Measurements from ENCODE around the gene B3GAT1. TPM values are rescaled to one million over a fixed set of nuclear protein-coding genes. Genes with fewer than 3 reads are reported as not detected.
"Not testable (repeated sequence)": the region's sequence is repeated elsewhere in the genome, so short reads cannot be mapped to it uniquely, and the experiment has no call there.

The B3GAT1 gene
- total RNA-seq, 1 donor from 2014 or later, result 0.32 TPM

DNA sequence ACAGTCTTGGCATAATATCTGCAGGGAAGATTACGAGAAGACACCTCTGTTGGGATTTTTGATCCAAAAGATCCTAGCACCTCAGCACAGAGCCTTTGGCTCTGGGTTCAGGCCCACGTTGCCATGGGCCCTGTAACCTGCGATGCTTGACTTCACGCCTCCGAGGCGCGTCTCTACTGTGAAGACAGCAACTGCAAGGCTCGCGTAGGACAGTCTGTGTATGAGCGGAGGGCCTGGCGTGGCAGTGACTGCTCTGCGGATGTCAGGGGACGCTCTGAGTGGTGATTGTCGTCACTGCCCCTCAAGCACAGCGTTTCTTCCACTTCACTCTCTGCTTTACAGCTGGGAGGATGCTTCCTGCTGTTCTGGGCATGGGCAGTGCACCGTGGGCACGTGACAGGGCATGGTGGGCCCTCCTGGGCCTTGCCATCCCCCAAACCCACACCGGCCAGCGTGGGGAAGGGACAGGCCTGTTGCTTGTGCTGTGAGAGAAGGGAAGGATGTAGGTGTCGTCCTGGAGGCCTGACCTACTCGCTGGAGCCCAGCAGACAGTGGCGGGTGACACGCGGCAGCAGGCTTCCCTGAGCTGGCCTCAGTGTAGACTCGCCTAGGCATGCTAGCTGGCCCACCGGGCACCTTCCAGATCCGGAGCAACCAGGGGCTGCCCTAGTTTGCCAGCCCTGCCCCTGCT, 53.7 kb downstream of the B3GAT1 start:
- peak; percentile 89 for DNase-seq (ENCODE audit: low spot score)

- peak; percentile 73 for DNase-seq (ENCODE audit: low spot score)
Measured at GRCh38 chr11:134357545-134357839, 54.5 kb downstream of the B3GAT1 start.

- peak; percentile 75 for DNase-seq (ENCODE audit: low spot score)
Measured at GRCh38 chr11:134356656-134357544, 55.1 kb downstream of the B3GAT1 start.

DNA sequence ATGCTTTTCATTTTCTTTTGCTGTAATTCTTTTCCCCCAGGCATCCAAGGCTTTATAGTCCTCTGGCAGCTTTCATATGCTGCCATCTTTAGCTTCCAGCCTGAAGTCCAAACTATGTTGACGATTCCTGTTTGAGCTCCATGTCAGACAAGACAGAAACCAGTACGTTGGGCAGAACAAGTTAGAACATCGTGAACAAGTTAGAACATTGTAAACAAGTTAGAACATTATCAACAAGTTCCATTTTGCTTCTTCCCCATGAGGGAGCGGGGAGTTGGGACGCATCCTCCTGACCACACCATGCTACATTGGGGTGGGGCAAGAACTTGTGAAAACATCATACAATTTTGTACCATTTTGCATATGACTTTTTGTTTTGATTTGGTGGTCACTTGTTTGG, 56.4 kb downstream of the B3GAT1 start:
- DNase-seq (ENCODE audit: low spot score), result peak; percentile 33

DNA sequence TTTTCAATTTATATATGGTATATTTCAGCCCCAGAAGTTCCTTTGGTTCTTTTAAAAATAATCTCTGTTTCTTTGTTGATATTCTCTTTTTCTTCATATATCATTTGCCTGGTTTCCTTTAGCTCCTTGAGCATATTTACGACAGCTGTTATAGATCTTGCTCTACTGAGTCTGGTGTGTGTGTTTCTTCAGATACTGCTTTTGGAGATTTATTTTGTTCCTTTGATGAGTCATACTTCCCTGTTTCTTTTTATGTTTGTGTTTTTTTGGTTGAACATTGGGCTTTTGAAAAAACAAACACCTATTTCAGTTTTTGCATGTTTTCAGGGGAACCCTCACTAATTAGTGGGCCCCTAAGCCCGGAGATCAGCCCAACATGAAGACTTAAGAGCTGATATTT, 56.9 kb downstream of the B3GAT1 start:
- DNase-seq (ENCODE audit: low spot score), result no peak

GRCh38 chr11:134352111-134352510, 59.9 kb downstream of the B3GAT1 start:
- no peak for DNase-seq (ENCODE audit: low spot score)

DNA sequence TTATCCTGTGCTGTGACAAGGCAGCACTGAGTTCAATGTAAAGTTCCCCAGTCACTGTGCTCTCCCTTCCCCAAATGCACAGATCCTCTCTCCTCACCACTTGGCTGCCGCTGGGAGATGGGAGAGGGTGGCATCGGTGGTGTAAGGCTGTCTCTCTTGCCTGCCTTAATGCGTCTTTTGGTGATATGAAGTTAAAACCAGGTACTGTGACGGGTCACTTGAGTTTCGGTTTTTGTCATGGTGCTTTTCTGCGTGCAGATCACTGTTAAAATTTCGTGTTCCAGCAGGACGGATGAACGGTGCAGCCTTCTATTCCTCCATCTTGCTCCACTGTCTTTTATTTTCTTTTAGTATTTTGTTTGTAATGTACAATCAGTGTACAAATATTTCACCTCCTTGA, 61.7 kb downstream of the B3GAT1 start:
- peak; percentile 45 for DNase-seq (ENCODE audit: low spot score)

GRCh38 chr11:134349802-134350355, 62.2 kb downstream of the B3GAT1 start:
- DNase-seq (ENCODE audit: low spot score), result no peak

DNA sequence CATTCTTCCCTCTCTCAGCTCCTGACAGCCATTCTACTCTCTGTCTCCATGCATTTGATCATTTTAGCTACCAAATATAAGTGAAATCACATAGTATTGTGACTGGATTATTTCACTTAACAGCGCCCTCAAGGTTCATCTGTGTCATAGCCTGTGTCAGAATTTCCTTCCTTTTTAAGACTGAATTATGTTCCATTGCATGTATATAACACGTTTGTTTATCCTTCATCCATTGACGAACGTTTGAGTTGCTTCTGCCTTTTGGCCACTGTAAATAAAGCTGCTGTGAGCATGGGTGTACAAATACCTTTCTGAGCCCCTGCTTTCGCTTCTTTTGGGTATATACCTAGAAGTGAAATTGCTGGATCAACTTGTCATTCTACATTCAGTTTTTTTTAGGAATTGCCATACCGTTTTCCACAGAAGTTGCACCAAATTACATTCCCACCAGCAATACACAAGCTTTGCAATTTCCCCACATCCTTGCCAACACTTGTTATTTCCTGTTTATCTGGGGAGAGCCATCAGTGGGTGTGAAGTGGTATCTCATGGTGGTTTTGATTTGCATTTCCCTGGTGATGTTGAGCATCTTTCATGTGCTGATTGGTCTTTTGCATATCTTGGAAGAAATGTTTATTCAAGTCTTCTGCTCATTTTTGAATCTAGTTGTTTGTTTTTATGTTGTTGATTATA, 62.8 kb downstream of the B3GAT1 start:
- no peak for DNase-seq (ENCODE audit: low spot score)

GRCh38 chr11:134347441-134347840, 64.6 kb downstream of the B3GAT1 start:
- no peak for DNase-seq (ENCODE audit: low spot score)

DNA sequence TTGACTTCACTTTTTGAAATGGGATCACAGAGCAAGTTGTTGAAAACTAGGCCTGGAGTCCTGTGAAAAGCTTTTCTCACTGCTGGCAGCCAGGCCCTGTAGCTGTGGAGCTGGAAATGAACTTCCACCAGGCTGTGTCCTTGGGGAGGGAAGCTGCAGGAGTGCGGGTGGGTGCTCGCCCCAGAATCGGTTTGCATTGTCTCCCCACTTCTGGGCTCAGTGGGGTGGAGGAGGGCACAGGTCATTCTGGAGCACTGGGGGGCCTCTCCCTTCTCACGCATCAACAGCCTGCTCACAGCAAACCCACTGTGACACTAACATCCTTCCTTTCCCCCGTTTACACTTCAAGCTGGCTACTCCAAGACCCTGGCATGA, 65.1 kb downstream of the B3GAT1 start:
- DNase-seq (ENCODE audit: low spot score), result no peak

DNA sequence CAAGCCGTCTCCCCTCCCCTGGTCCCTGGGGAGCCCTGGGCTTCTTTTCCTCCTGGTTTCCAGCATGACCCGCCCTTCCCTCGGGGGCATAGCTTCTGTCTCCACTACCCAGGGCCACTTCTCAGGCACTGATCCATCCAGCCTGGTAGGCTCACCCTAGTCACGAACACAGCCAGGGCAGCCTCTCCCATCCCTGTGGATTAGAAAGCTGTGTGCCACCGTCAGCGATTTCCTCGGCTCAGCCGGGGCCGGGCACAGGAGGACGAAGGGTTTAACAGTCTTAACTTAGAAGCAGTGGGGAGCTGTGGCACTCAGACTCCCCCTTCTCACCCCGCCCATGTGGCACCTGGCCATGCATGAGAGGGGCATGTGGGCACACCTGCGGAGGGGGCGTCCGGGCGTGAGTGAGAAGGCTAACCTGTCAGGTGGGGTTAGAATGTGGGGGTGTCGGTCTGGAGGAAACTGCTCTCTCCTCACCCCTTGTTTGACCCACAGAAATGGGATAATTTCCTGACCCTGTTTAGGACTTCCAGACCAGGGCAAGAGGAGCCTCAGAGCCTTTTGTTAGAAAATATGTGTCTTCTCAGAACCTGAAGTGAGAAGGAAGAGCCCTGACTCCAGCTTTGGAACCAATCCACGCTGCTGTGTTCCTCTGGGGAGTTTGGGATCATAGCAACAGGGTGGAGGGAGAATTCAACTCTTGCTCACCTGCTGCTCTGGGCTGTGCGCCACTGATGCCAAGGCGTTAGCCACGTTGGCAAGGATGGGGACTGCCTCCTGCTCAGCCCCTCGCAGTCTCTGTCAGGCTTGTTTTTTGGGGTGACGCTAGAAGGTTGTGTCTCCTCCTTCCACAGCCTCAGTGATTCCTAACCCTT, 65.7 kb downstream of the B3GAT1 start:
- no peak for DNase-seq (ENCODE audit: low spot score)

GRCh38 chr11:134345237-134345550, 66.8 kb downstream of the B3GAT1 start:
- no peak for DNase-seq (ENCODE audit: low spot score)

- not testable (repeated sequence) for DNase-seq (ENCODE audit: low spot score)
Measured at GRCh38 chr11:134344497-134345236, 67.4 kb downstream of the B3GAT1 start.

GRCh38 chr11:134343646-134344045, 68.4 kb downstream of the B3GAT1 start:
- no peak for DNase-seq (ENCODE audit: low spot score)

DNA sequence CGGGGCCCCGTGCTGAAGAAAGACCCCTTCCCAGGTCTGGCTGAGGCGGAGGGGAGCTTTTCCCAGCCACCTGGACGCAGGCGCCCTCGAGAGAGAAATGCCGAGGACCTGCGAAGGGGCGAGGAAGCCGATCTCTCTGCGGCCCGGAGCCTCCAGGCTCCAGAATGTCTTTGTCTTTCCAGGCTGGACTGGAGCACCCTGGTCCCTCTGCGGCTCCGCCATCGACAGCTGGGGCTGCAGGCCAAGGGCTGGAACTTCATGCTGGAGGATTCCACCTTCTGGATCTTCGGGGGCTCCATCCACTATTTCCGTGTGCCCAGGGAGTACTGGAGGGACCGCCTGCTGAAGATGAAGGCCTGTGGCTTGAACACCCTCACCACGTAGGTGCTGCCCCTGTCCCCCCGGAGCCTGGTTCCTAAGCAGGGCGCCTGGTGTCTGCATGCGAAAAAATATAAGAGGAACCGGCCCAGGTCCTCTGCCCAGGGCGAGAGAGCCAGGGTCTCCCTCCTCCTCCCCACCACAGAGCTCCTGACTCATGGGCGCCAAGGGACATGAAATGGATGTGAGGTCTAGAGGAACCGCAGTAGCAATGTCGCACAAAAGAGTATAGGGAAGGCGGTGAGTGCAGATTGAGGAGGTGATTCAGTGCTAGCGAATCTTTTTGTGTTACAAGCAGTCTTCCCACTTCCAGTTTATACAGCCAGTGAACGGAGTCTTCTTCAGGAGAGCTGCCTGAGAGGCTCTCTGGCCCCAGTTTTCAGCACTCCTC, 69.3 kb downstream of the B3GAT1 start:
- DNase-seq (ENCODE audit: low spot score), result no peak

- no peak for DNase-seq (ENCODE audit: low spot score)
Measured at GRCh38 chr11:134341805-134342571, 70.1 kb downstream of the B3GAT1 start.

DNA sequence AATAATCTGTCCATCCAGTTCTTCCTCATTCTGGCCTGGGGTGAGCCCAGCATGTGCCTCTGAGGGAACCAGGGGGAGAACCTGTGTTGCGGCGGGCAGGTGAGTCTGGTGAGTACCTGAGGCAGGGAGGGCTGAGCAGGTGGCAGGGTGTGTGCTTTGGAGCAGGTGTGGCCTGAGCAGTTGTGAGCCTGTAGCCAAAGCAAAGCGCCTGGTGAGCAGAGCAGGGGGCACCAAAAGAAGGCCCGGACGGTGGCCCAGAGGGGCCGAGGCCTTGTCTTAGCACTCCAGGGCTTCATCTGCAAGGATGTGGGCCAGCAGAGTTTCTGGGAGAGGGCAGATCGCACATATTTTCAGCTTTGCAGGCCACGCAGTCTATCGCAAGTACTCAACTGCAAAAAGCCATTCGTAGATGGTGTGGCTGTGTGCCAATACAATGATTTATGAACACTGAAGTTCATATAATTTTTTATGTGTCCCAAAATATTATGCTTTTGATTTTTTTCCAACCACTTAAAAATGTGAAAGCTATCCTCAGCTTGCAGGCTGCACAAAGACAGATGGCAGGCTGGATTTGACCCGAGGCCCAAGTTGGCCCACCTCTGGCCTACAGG, 71.6 kb downstream of the B3GAT1 start:
- no peak for DNase-seq (ENCODE audit: low spot score)
